ENCODE results near the gene CACNA1E. TPM values are rescaled to one million over a fixed set of nuclear protein-coding genes. Genes with fewer than 3 reads are reported as not detected.

Gene CACNA1E
- total RNA-seq, 3 donors from 2014 or later (not counting 1 experiment from before 2014, with no cell fraction given): 0.40 TPM; not detected in 2

GRCh38 chr1:181531441-181531840 is 48.1 kb downstream of the CACNA1E start:
- TF ChIP-seq CTCF (IDR thresholded peaks at IDR 0.05): no peak
- intact Hi-C loops (cut with micrococcal nuclease): no loop called here
- peaks cover 8 to 9% of the 10 kb centered on the region in 2 donors for H3K27me3 Mint-ChIP-seq (ENCODE audit: low read depth in 2 of 2)
- DNase-seq (no peak), ATAC-seq (no peak)
- Histone ChIP-seq H3K9me3 (ENCODE audit: control insufficient read depth, insufficient read depth, low read length) (peaks cover 4% of the 10 kb centered on the region), H3K36me3 (ENCODE audit: control insufficient read depth, insufficient read depth, low read length) (no peaks in the 10 kb centered on the region), H3K4me1 (ENCODE audit: control insufficient read depth, insufficient read depth, low read length) (no peaks in the 10 kb centered on the region), H3K4me3 (ENCODE audit: low read length) (no peak overlapping the region), H3K27ac (ENCODE audit: low read length) (no peak overlapping the region), H3K27me3 (ENCODE audit: control insufficient read depth, insufficient read depth, low read length) (no peaks in the 10 kb centered on the region)
- H3K4me3 Mint-ChIP-seq: no peak overlapping the region
- 92% methylated on average over 5 of the region's 5 CpGs for WGBS (ENCODE audit: insufficient coverage)
- no peak overlapping the region for H3K27ac Mint-ChIP-seq
- no peaks in the 10 kb centered on the region for H3K4me1 Mint-ChIP-seq
- H3K36me3 Mint-ChIP-seq: no peaks in the 10 kb centered on the region
- peaks cover 4 to 7% of the 10 kb centered on the region in 2 donors for H3K9me3 Mint-ChIP-seq

- Histone ChIP-seq H3K36me3 (ENCODE audit: control insufficient read depth, insufficient read depth, low read length) (no peaks in the 10 kb centered on the region), H3K9me3 (ENCODE audit: control insufficient read depth, insufficient read depth, low read length) (peaks cover 4% of the 10 kb centered on the region), H3K27me3 (ENCODE audit: control insufficient read depth, insufficient read depth, low read length) (no peaks in the 10 kb centered on the region), H3K4me1 (ENCODE audit: control insufficient read depth, insufficient read depth, low read length) (no peaks in the 10 kb centered on the region), H3K27ac (ENCODE audit: low read length) (no peak overlapping the region), H3K4me3 (ENCODE audit: low read length) (no peak overlapping the region)
- WGBS (ENCODE audit: insufficient coverage): 73% methylated on average over 3 of the region's 3 CpGs
- no peak for TF ChIP-seq CTCF (IDR thresholded peaks at IDR 0.05)
- Mint-ChIP-seq H3K4me3 (no peak overlapping the region), H3K36me3 (no peaks in the 10 kb centered on the region), H3K9me3 (peaks cover 4 to 7% of the 10 kb centered on the region in 2 donors), H3K27me3 (ENCODE audit: low read depth in 2 of 2) (peaks cover 9% of the 10 kb centered on the region in 2 donors), H3K27ac (no peak overlapping the region), H3K4me1 (no peaks in the 10 kb centered on the region)
- intact Hi-C loops (cut with micrococcal nuclease): no loop called here
- ATAC-seq (no peak), DNase-seq (no peak)
Observed at GRCh38 chr1:181531951-181532600, 48.8 kb downstream of the CACNA1E start.

- WGBS (ENCODE audit: insufficient coverage): 43% methylated on average over 2 of the region's 2 CpGs
- Histone ChIP-seq H3K9me3 (ENCODE audit: control insufficient read depth, insufficient read depth, low read length) (no peaks in the 10 kb centered on the region), H3K36me3 (ENCODE audit: control insufficient read depth, insufficient read depth, low read length) (no peaks in the 10 kb centered on the region), H3K27ac (ENCODE audit: low read length) (no peak overlapping the region), H3K4me1 (ENCODE audit: control insufficient read depth, insufficient read depth, low read length) (no peaks in the 10 kb centered on the region), H3K27me3 (ENCODE audit: control insufficient read depth, insufficient read depth, low read length) (no peaks in the 10 kb centered on the region), H3K4me3 (ENCODE audit: low read length) (no peak overlapping the region)
- H3K27me3 Mint-ChIP-seq (ENCODE audit: low read depth in 2 of 2): peaks cover 8 to 10% of the 10 kb centered on the region in 2 donors
- no peaks in the 10 kb centered on the region for H3K4me1 Mint-ChIP-seq
- intact Hi-C loops (cut with micrococcal nuclease): no loop called here
- ATAC-seq: no peak
- no peak for TF ChIP-seq CTCF (IDR thresholded peaks at IDR 0.05)
- DNase-seq: no peak
- no peak overlapping the region for H3K27ac Mint-ChIP-seq
- H3K9me3 Mint-ChIP-seq: peaks cover 0 to 3% of the 10 kb centered on the region in 2 donors
- H3K4me3 Mint-ChIP-seq: no peak overlapping the region
- no peaks in the 10 kb centered on the region for H3K36me3 Mint-ChIP-seq
Observed at GRCh38 chr1:181538836-181539235, 55.5 kb downstream of the CACNA1E start.

- ATAC-seq: no peak
- Mint-ChIP-seq H3K4me1 (no peaks in the 10 kb centered on the region), H3K4me3 (no peak overlapping the region), H3K27me3 (ENCODE audit: low read depth in 2 of 2) (peaks cover 8 to 16% of the 10 kb centered on the region in 2 donors), H3K9me3 (peaks cover 0 to 3% of the 10 kb centered on the region in 2 donors), H3K36me3 (no peaks in the 10 kb centered on the region), H3K27ac (no peak overlapping the region)
- no peak overlapping the region for H3K4me3 ChIP-seq (ENCODE audit: low read length)
- DNase-seq: no peak
- H3K9me3 ChIP-seq (ENCODE audit: control insufficient read depth, insufficient read depth, low read length): no peaks in the 10 kb centered on the region
- no peak overlapping the region for H3K27ac ChIP-seq (ENCODE audit: low read length)
- H3K4me1 ChIP-seq (ENCODE audit: control insufficient read depth, insufficient read depth, low read length): no peaks in the 10 kb centered on the region
- no peaks in the 10 kb centered on the region for H3K27me3 ChIP-seq (ENCODE audit: control insufficient read depth, insufficient read depth, low read length)
- no peak for TF ChIP-seq CTCF (IDR thresholded peaks at IDR 0.05)
- 77% methylated on average over 5 of the region's 5 CpGs for WGBS (ENCODE audit: insufficient coverage)
- intact Hi-C loops (cut with micrococcal nuclease): no loop called here
- no peaks in the 10 kb centered on the region for H3K36me3 ChIP-seq (ENCODE audit: control insufficient read depth, insufficient read depth, low read length)
Observed at GRCh38 chr1:181541458-181541857, 58.1 kb downstream of the CACNA1E start.

All from natural killer cell (primary cell).